A549 (cell line): ENCODE measurements around the gene MAFB. TPM values are rescaled to one million over a fixed set of nuclear protein-coding genes. Genes with fewer than 3 reads are reported as not detected.

Source experiments
- ATAC-seq, 2 experiments: fragments of 200-7000 bp in 1 of 2; fragments of >200 bp in 1 of 2; cut with Nextera tagmentation in 1 of 2; cut with Tn5 transposase in 1 of 2; 3 replicates each; pipeline versions ENCODE4 v1.8.0 to v1.9.1; 2018 to 2020; ENCODE audit warnings: mild to moderate bottlenecking in 1 of 2, moderate library complexity in 1 of 2
- CTCF ChIA-PET: fragments of 300-600 bp; sonication (Branson Sonifier 250); formaldehyde crosslinking; extraction: SDS; loops from one replicate; lab custom pipeline; 2021; ENCODE audit warnings: antibody characterized with exemption, inconsistent platforms; lab: Yijun Ruan, JAX
- POLR2A ChIA-PET: fragments of 350-600 bp; formaldehyde crosslinking; extraction: SDS; loops from one replicate; lab custom pipeline; 2021; ENCODE audit warnings: antibody characterized with exemption, inconsistent platforms; lab: Yijun Ruan, JAX
- DNase-seq, 2 experiments: peaks; one replicate each; pipeline versions ENCODE4 v3.0.0 to v3.0.0-alpha.2; 2011 to 2016; ENCODE audit warnings: low read depth in 1 of 2, low spot score in 1 of 2
- FAIRE-seq: peaks from 2 replicates; lab custom pipeline; 2011; peaks lifted over from hg19 to GRCh38; lab: Jason Lieb, UNC
- H3K27ac ChIP-seq, 2 experiments: fragments of >200 bp; sonication (Bioruptor Twin); formaldehyde crosslinking; 3 replicates each; pipeline ENCODE4 v1.5.1; 2016 to 2017
- H3K4me1 ChIP-seq: fragments of >200 bp; sonication (Bioruptor Twin); formaldehyde crosslinking; 3 replicates; pipeline ENCODE4 v1.6.1; 2016
- H3K4me2 ChIP-seq: fragments of >200 bp; sonication (Bioruptor Twin); formaldehyde crosslinking; 3 replicates; pipeline ENCODE4 v1.6.1; 2016
- H3K4me3 ChIP-seq: fragments of >200 bp; sonication (Bioruptor Twin); formaldehyde crosslinking; 3 replicates; pipeline ENCODE4 v1.5.1; 2016
- H3K9me3 ChIP-seq: fragments of >200 bp; sonication (Bioruptor Twin); formaldehyde crosslinking; 3 replicates; pipeline ENCODE4 v1.6.1; 2016
- ATOH8 ChIP-seq: fragments of 250-450 bp; sonication (Bioruptor Pico); IDR thresholded peaks from 2 replicates; pipeline ENCODE4 v1.5.0; 2020; ENCODE audit warnings: low read depth, mild to moderate bottlenecking, moderate library complexity
- BCL3 ChIP-seq: fragments of >200 bp; sonication (Bioruptor Twin); formaldehyde crosslinking; IDR thresholded peaks from 3 replicates; pipeline ENCODE4 v1.6.1; 2016
- BHLHE40 ChIP-seq: IDR thresholded peaks from 2 replicates; pipeline ENCODE4 v1.6.1; 2012; ENCODE audit warnings: low read depth, low read length, inconsistent platforms
- CBX2 ChIP-seq: fragments of 200-600 bp; sonication (generic); IDR thresholded peaks from 2 replicates; pipeline ENCODE4 v1.6.1; 2016; ENCODE audit warnings: low read depth, mild to moderate bottlenecking, borderline replicate concordance
- CEBPB ChIP-seq, 2 experiments: fragments of >200 bp in 1 of 2; sonication (Bioruptor Twin) in 1 of 2; formaldehyde crosslinking in 1 of 2; IDR thresholded peaks; 2 replicates each; pipeline ENCODE4 v1.6.1; 2012 to 2016
- CTCF ChIP-seq: fragments of >200 bp; sonication (Bioruptor Twin); formaldehyde crosslinking; IDR thresholded peaks from 3 replicates; pipeline ENCODE4 v1.5.1; 2016
- EHF ChIP-seq: fragments of 250-450 bp; sonication (Bioruptor Pico); IDR thresholded peaks from 2 replicates; pipeline ENCODE4 v1.5.0; 2020; ENCODE audit warnings: mild to moderate bottlenecking
- EHMT2 ChIP-seq: fragments of 200-600 bp; sonication (generic); IDR thresholded peaks from 2 replicates; pipeline ENCODE4 v1.6.1; 2016; ENCODE audit warnings: antibody characterized with exemption, low read depth, mild to moderate bottlenecking, moderate library complexity
- EP300 ChIP-seq, 2 experiments: fragments of >200 bp; sonication (Bioruptor Twin); formaldehyde crosslinking; IDR thresholded peaks; 2 replicates in 1 of 2; 3 replicates in 1 of 2; pipeline ENCODE4 v1.6.1; 2016 to 2017
- ESRRA ChIP-seq: fragments of 150-350 bp; IDR thresholded peaks from 2 replicates; pipeline ENCODE4 v1.6.1; 2014; ENCODE audit warnings: mild to moderate bottlenecking, low read length, borderline replicate concordance
- HMGXB4 ChIP-seq: fragments of 250-450 bp; sonication (Bioruptor Pico); IDR thresholded peaks from 2 replicates; pipeline ENCODE4 v1.5.0; 2021; ENCODE audit warnings: mild to moderate bottlenecking, moderate library complexity, borderline replicate concordance
- HOXB13 ChIP-seq: fragments of 250-450 bp; sonication (Bioruptor Pico); IDR thresholded peaks from 2 replicates; pipeline ENCODE4 v1.5.0; 2020; ENCODE audit warnings: low read depth, mild to moderate bottlenecking, moderate library complexity
- HOXB5 ChIP-seq: fragments of 250-450 bp; sonication (Bioruptor Pico); IDR thresholded peaks from 2 replicates; pipeline ENCODE4 v1.5.0; 2020; ENCODE audit warnings: mild to moderate bottlenecking, moderate library complexity
- JUN ChIP-seq, 2 experiments: fragments of >200 bp; sonication (Bioruptor Twin); formaldehyde crosslinking; IDR thresholded peaks; 2 replicates in 1 of 2; 3 replicates in 1 of 2; pipeline ENCODE4 v1.6.1; 2016 to 2017
- KDM1A ChIP-seq: fragments of 200-600 bp; sonication (generic); IDR thresholded peaks from 2 replicates; pipeline ENCODE4 v1.6.1; 2016; ENCODE audit warnings: low read depth, mild to moderate bottlenecking
- MAFK ChIP-seq: fragments of 450-650 bp; IDR thresholded peaks from 2 replicates; pipeline ENCODE4 v1.6.1; 2014; ENCODE audit not compliant: partially characterized antibody
- MYC ChIP-seq: IDR thresholded peaks from 2 replicates; pipeline ENCODE4 v1.6.1; 2012; ENCODE audit warnings: mild to moderate bottlenecking, inconsistent platforms, low read length, improper control_type of control experiment, borderline replicate concordance
- NFE2L2 ChIP-seq: fragments of 150-350 bp; conservative IDR thresholded peaks from 2 replicates; pipeline ENCODE4 v1.6.1; 2014; ENCODE audit warnings: low read length
- POLR2AphosphoS2 ChIP-seq: conservative IDR thresholded peaks from 2 replicates; pipeline ENCODE4 v1.6.1; 2012; ENCODE audit warnings: low read length, improper control_type of control experiment, inconsistent platforms
- RAD21 ChIP-seq, 2 experiments: fragments of >200 bp in 1 of 2; sonication (Bioruptor Twin) in 1 of 2; formaldehyde crosslinking in 1 of 2; IDR thresholded peaks in 1 of 2; conservative IDR thresholded peaks in 1 of 2; 2 replicates in 1 of 2; 3 replicates in 1 of 2; pipeline ENCODE4 v1.6.1; 2012 to 2018; ENCODE audit warnings: inconsistent platforms in 1 of 2
- RARB ChIP-seq: fragments of 250-450 bp; sonication (Bioruptor Pico); IDR thresholded peaks from 2 replicates; pipeline ENCODE4 v1.8.0; 2021; ENCODE audit warnings: mild to moderate bottlenecking, moderate library complexity
- RCOR1 ChIP-seq: fragments of 150-350 bp; IDR thresholded peaks from 2 replicates; pipeline ENCODE4 v1.6.1; 2014; ENCODE audit warnings: antibody characterized with exemption, low read length, low read depth
- RFX5 ChIP-seq: fragments of 450-650 bp; IDR thresholded peaks from 2 replicates; pipeline ENCODE4 v1.7.1; 2014; ENCODE audit warnings: antibody characterized with exemption, mild to moderate bottlenecking, moderate library complexity
- RNF2 ChIP-seq: fragments of 200-600 bp; sonication (generic); IDR thresholded peaks from 2 replicates; pipeline ENCODE4 v1.6.1; 2016; ENCODE audit warnings: low read depth, mild to moderate bottlenecking, antibody characterized with exemption, moderate library complexity, borderline replicate concordance
- SREBF2 ChIP-seq: fragments of 450-650 bp; IDR thresholded peaks from 2 replicates; pipeline ENCODE4 v1.6.1; 2014; ENCODE audit warnings: mild to moderate bottlenecking, moderate library complexity
- TP53 ChIP-seq: fragments of 250-450 bp; sonication (Bioruptor Pico); IDR thresholded peaks from 2 replicates; pipeline ENCODE4 v1.5.0; 2021; ENCODE audit warnings: mild to moderate bottlenecking, moderate library complexity
- USF2 ChIP-seq: fragments of 450-650 bp; IDR thresholded peaks from 2 replicates; pipeline ENCODE4 v1.6.1; 2014; ENCODE audit warnings: antibody characterized with exemption
- ZSCAN20 ChIP-seq: fragments of 250-450 bp; sonication (Bioruptor Pico); IDR thresholded peaks from 2 replicates; pipeline ENCODE4 v1.8.0; 2022; ENCODE audit warnings: mild to moderate bottlenecking, moderate library complexity
- WGBS: methylation state at CpG from one replicate; pipeline ENCODE4 v1.1.6; 2017; ENCODE audit errors: missing lambda C conversion rate; 5-methylcytosine and 5-hydroxymethylcytosine counted together
- polyA plus RNA-seq, 4 experiments: library from polyadenylated mRNA; depleted of rRNA in 3 of 4; stranded (reverse); fragments of >200 nt; fragmentation: RNase III in 1 of 4; extraction: RNeasy Plus Mini Kit Qiagen cat#74134 plus additional on column Dnase treatment in 1 of 4; gene quantifications; 2 replicates in 3 of 4; 3 replicates in 1 of 4; pipeline ENCODE4 v1.2.3, GENCODE V29; 2011 to 2017

Gene MAFB
- polyA plus RNA-seq, 2 of the 4 experiments (the other 2 are of a cell fraction) = 0.04 TPM; not detected in 1

GRCh38 chr20:40690836-40691565 is 2.0 kb upstream of the MAFB start (continued):
- TF ChIP-seq CBX2 = no peak

GRCh38 chr20:40689943-40690835 is 1.2 kb upstream of the MAFB start:
- peak overlapping the region; percentile 35 to 76; a peak in 3 of 6 replicates for H3K27ac ChIP-seq
- ChIA-PET CTCF (interaction anchor here (0.6 to 3.5 kb wide), 27 partner anchors 9 to 1641 kb away, joined by 3 to 17 read pairs (median 4); no protein-coding TSS in a partner anchor), POLR2A (no interaction called here)
- no peaks in the 10 kb centered on the region for H3K4me1 ChIP-seq
- H3K4me2 ChIP-seq = peak overlapping the region; percentile 99
- no peak for FAIRE-seq
- no peaks in the 10 kb centered on the region for H3K9me3 ChIP-seq
- peak; percentile 73 to 86 for DNase-seq
- WGBS = 15% methylated on average over 47 of the region's 84 CpGs
- peak overlapping the region; percentile 48 for H3K4me3 ChIP-seq
- peak; percentile 72 to 91 for ATAC-seq
- TF ChIP-seq RAD21 (conservative IDR thresholded peaks at IDR 0.05 in 1 of 2, IDR thresholded peaks at IDR 0.05 in 1 of 2) (peak; percentile 73 to 89), CTCF (peak; percentile 79), BCL3 (no peak), EP300 (IDR thresholded peaks at IDR 0.05) (no peak), ESRRA (no peak), ATOH8 (CRISPR knock-in tag) (no peak), TP53 (CRISPR knock-in tag) (no peak), EHF (CRISPR knock-in tag) (no peak), BHLHE40 (no peak), EHMT2 (no peak), RARB (no peak), JUN (IDR thresholded peaks at IDR 0.05) (0 out of 5 replicates have a peak, but pooled peaks of 1 of the 2 experiments have one; percentile 26), CEBPB (IDR thresholded peaks at IDR 0.05) (no peak), RCOR1 (no peak), CBX2 (no peak), MYC (no peak), HOXB5 (CRISPR knock-in tag) (no peak), HOXB13 (CRISPR knock-in tag) (no peak), USF2 (no peak), NFE2L2 (no peak), MAFK (no peak), KDM1A (no peak), ZSCAN20 (CRISPR knock-in tag) (no peak), POLR2AphosphoS2 (no peak), SREBF2 (no peak), HMGXB4 (no peak), RFX5 (no peak), RNF2 (no peak)
